Keratinocyte (primary cell): ENCODE measurements around the gene TTC24. TPM values are rescaled to one million over a fixed set of nuclear protein-coding genes. Genes with fewer than 3 reads are reported as not detected.

ENCODE experiments used
- DNase-seq: peaks from one replicate; pipeline ENCODE4 v3.0.0-alpha.2; 2011; ENCODE audit warnings: low read depth, missing footprints, low spot score
- FAIRE-seq: peaks from 2 replicates; lab custom pipeline; 2011; peaks lifted over from hg19 to GRCh38; lab: Jason Lieb, UNC
- H2AFZ ChIP-seq: 2 replicates; pipeline ENCODE4 v1.6.0; 2012; ENCODE audit warnings: low read length, control low read depth, inconsistent platforms; ENCODE audit not compliant: control insufficient read depth
- H3K27ac ChIP-seq: 2 replicates; pipeline ENCODE4 v1.5.1; 2011; ENCODE audit warnings: low read length; ENCODE audit not compliant: control insufficient read depth, insufficient read depth
- H3K27me3 ChIP-seq: 3 replicates; pipeline ENCODE4 v1.6.0; 2011; ENCODE audit warnings: low read length; ENCODE audit not compliant: control insufficient read depth, insufficient read depth; ENCODE audit errors: extremely low read depth
- H3K36me3 ChIP-seq, 2 experiments: 2 replicates in 1 of 2; 3 replicates in 1 of 2; pipeline ENCODE4 v1.5.1; 2011; ENCODE audit warnings: low read length in 2 of 2, mild to moderate bottlenecking in 1 of 2; ENCODE audit not compliant: control insufficient read depth in 2 of 2, insufficient read depth in 2 of 2; ENCODE audit errors: extremely low read depth in 1 of 2
- H3K4me1 ChIP-seq: 3 replicates; pipeline ENCODE4 v1.5.1; 2011; ENCODE audit warnings: low read length; ENCODE audit not compliant: control insufficient read depth, insufficient read depth; ENCODE audit errors: extremely low read depth
- H3K4me2 ChIP-seq: 3 replicates; pipeline ENCODE4 v1.6.0; 2011; ENCODE audit warnings: low read depth, low read length; ENCODE audit not compliant: control insufficient read depth, insufficient read depth; ENCODE audit errors: extremely low read depth
- H3K4me3 ChIP-seq, 3 experiments: fragments of 200-600 bp in 1 of 3; sonication (generic) in 1 of 3; 2 replicates in 2 of 3; 3 replicates in 1 of 3; pipeline ENCODE4 v1.5.1; 2011 to 2016; ENCODE audit warnings: low read length in 3 of 3, mild to moderate bottlenecking in 3 of 3, control low read depth in 2 of 3, inconsistent platforms in 1 of 3, low read depth in 1 of 3, mixed read lengths in 1 of 3, mixed run types in 1 of 3, moderate library complexity in 1 of 3; ENCODE audit not compliant: control insufficient read depth in 2 of 3, insufficient read depth in 2 of 3; ENCODE audit errors: extremely low read depth in 1 of 3
- H3K79me2 ChIP-seq: 2 replicates; pipeline ENCODE4 v1.6.0; 2012; ENCODE audit warnings: low read length; ENCODE audit not compliant: control insufficient read depth, insufficient read depth
- H3K9ac ChIP-seq: 3 replicates; pipeline ENCODE4 v1.6.0; 2011; ENCODE audit warnings: low read length; ENCODE audit not compliant: control insufficient read depth, insufficient read depth; ENCODE audit errors: extremely low read depth
- H3K9me1 ChIP-seq: 3 replicates; pipeline ENCODE4 v1.6.0; 2011; ENCODE audit warnings: low read length; ENCODE audit not compliant: control insufficient read depth, insufficient read depth; ENCODE audit errors: extremely low read depth
- H3K9me3 ChIP-seq: 2 replicates; pipeline ENCODE4 v1.5.1; 2012; ENCODE audit warnings: low read depth, low read length; ENCODE audit not compliant: control insufficient read depth
- H4K20me1 ChIP-seq: 3 replicates; pipeline ENCODE4 v1.6.0; 2011; ENCODE audit warnings: low read length; ENCODE audit not compliant: control insufficient read depth, insufficient read depth; ENCODE audit errors: extremely low read depth
- EZH2 ChIP-seq: IDR thresholded peaks from one replicate; pipeline ENCODE4 v1.6.1; 2012; ENCODE audit warnings: inconsistent platforms, mild to moderate bottlenecking, low read length, moderate library complexity
- dilution Hi-C: fragments of 300-500 bp; cut with MboI; formaldehyde crosslinking; loops from one replicate; pipeline ENCODE4 v1.7.0; 2020; ENCODE audit warnings: low sequenced_read_pairs; ENCODE audit not compliant: extremely low pct_ligation_motif_present
- polyA plus RNA-seq, 5 experiments: library from polyadenylated mRNA; depleted of rRNA in 3 of 5; stranded (reverse) in 3 of 5; stranded (forward) in 1 of 5; unstranded in 1 of 5; fragments of >200 nt; gene quantifications; 1 replicate in 1 of 5; 2 replicates in 3 of 5; 3 replicates in 1 of 5; pipeline versions ENCODE4 v1.2.1 to v1.2.3, GENCODE V29; 2011 to 2012; ENCODE audit warnings: missing spikeins in 2 of 5, low read depth in 1 of 5, low replicate concordance in 1 of 5
- TF ChIP-seq, protein P1 (sequence below), 3 experiments: IDR thresholded peaks in 1 of 3; conservative IDR thresholded peaks in 1 of 3; optimal IDR thresholded peaks in 1 of 3; 2 replicates in 2 of 3; 3 replicates in 1 of 3; pipeline versions ENCODE3 to v1.5.1; 2011; ENCODE audit warnings: low read length in 3 of 3, mild to moderate bottlenecking in 3 of 3, moderate library complexity in 2 of 3, control low read depth in 1 of 3, inconsistent platforms in 1 of 3; ENCODE audit not compliant: insufficient read depth in 2 of 3; ENCODE audit errors: extremely low read depth in 1 of 3

The TTC24 gene
- polyA plus RNA-seq, 1 donor (not counting 4 experiments of a cell fraction or from before 2014, with no cell fraction given) = not detected

DNA sequence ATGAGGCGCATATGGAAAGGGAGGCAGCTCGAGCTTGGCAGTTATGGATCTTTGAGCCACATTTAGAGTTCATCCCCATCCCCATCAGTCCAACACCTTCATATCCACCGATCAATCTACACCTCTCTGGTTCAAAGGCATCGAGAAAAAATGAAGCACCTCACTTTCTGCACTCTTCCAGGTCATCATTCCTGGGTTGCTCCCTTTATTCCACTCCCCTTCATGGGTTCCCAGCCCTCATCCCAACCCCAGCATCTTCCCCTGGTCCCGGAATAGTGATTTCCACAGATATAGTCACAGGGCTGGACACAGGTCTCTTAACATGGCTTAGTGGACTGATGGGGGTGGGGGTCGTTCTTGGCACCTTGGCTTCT is 40.0 kb downstream of the TTC24 start:
- no peaks in the 10 kb centered on the region for H4K20me1 ChIP-seq
- no peak for TF ChIP-seq EZH2
- TF ChIP-seq, protein P1, sequence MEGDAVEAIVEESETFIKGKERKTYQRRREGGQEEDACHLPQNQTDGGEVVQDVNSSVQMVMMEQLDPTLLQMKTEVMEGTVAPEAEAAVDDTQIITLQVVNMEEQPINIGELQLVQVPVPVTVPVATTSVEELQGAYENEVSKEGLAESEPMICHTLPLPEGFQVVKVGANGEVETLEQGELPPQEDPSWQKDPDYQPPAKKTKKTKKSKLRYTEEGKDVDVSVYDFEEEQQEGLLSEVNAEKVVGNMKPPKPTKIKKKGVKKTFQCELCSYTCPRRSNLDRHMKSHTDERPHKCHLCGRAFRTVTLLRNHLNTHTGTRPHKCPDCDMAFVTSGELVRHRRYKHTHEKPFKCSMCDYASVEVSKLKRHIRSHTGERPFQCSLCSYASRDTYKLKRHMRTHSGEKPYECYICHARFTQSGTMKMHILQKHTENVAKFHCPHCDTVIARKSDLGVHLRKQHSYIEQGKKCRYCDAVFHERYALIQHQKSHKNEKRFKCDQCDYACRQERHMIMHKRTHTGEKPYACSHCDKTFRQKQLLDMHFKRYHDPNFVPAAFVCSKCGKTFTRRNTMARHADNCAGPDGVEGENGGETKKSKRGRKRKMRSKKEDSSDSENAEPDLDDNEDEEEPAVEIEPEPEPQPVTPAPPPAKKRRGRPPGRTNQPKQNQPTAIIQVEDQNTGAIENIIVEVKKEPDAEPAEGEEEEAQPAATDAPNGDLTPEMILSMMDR (optimal IDR thresholded peaks at IDR 0.05 in 1 of 3, IDR thresholded peaks at IDR 0.05 in 1 of 3, conservative IDR thresholded peaks at IDR 0.05 in 1 of 3; ENCODE audit: extremely low read depth in 1 of 3, insufficient read depth in 2 of 3, low read length in 3 of 3) = no peak
- no peak overlapping the region for H3K4me2 ChIP-seq
- no peaks in the 10 kb centered on the region for H3K79me2 ChIP-seq
- dilution Hi-C loops = no loop called here
- FAIRE-seq (no peak), DNase-seq (no peak)
- no peak overlapping the region for H3K9ac ChIP-seq
- no peak overlapping the region for H3K4me3 ChIP-seq
- H2AFZ ChIP-seq = no peak overlapping the region
- H3K27me3 ChIP-seq = peaks cover 38% of the 10 kb centered on the region
- H3K27ac ChIP-seq = no peak overlapping the region
- H3K36me3 ChIP-seq = no peaks in the 10 kb centered on the region
- no peaks in the 10 kb centered on the region for H3K4me1 ChIP-seq
- H3K9me3 ChIP-seq = no peaks in the 10 kb centered on the region
- H3K9me1 ChIP-seq = no peaks in the 10 kb centered on the region

DNA sequence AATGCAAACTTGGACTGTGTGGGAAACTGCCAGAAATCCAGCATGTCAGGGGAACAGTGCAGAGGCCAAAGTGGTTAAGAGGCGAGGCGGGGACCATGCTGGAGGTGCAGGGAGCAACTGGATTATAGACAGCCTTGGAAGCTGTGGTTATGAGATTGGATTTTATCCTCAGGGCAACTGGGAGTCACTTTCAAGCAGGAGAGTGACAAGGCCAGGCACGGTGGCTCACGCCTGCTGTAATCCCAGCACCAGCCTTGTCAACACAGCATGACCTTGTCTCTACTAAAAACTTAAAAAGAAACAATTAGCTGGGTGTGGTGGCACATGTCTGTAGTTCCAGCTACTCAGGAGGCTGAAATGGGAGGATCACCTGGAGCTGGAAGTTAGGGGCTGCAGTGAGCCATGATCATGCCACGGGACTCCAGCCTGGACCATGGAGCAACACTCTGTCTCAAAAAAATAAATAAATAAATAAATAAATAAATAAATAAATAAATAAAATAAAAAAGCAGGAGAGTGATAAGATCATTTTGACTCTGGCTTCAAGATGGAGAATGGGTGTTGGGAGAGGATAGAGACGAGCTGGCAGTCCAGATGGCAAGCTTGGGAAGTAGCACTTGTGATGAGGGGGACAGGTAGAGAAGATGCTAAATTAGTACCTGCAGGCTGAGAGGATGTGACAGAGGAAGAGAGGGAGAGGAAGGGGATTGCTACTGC is 43.2 kb downstream of the TTC24 start:
- peaks cover 47% of the 10 kb centered on the region for H3K27me3 ChIP-seq
- H3K79me2 ChIP-seq = no peaks in the 10 kb centered on the region
- no peaks in the 10 kb centered on the region for H3K9me1 ChIP-seq
- H4K20me1 ChIP-seq = no peaks in the 10 kb centered on the region
- TF ChIP-seq, protein P1 (optimal IDR thresholded peaks at IDR 0.05 in 1 of 3, IDR thresholded peaks at IDR 0.05 in 1 of 3, conservative IDR thresholded peaks at IDR 0.05 in 1 of 3; ENCODE audit: extremely low read depth in 1 of 3, insufficient read depth in 2 of 3, low read length in 3 of 3) = no peak
- no peak for TF ChIP-seq EZH2
- FAIRE-seq (no peak), DNase-seq (no peak)
- H3K4me1 ChIP-seq = no peaks in the 10 kb centered on the region
- H3K4me2 ChIP-seq = no peak overlapping the region
- H3K36me3 ChIP-seq = no peaks in the 10 kb centered on the region
- no peak overlapping the region for H3K9ac ChIP-seq
- dilution Hi-C loops = no loop called here
- no peak overlapping the region for H3K4me3 ChIP-seq
- no peak overlapping the region for H3K27ac ChIP-seq
- no peak overlapping the region for H2AFZ ChIP-seq
- H3K9me3 ChIP-seq = no peaks in the 10 kb centered on the region
